ENCODE measurements around the gene VAT1L.

VAT1L gene

DNA sequence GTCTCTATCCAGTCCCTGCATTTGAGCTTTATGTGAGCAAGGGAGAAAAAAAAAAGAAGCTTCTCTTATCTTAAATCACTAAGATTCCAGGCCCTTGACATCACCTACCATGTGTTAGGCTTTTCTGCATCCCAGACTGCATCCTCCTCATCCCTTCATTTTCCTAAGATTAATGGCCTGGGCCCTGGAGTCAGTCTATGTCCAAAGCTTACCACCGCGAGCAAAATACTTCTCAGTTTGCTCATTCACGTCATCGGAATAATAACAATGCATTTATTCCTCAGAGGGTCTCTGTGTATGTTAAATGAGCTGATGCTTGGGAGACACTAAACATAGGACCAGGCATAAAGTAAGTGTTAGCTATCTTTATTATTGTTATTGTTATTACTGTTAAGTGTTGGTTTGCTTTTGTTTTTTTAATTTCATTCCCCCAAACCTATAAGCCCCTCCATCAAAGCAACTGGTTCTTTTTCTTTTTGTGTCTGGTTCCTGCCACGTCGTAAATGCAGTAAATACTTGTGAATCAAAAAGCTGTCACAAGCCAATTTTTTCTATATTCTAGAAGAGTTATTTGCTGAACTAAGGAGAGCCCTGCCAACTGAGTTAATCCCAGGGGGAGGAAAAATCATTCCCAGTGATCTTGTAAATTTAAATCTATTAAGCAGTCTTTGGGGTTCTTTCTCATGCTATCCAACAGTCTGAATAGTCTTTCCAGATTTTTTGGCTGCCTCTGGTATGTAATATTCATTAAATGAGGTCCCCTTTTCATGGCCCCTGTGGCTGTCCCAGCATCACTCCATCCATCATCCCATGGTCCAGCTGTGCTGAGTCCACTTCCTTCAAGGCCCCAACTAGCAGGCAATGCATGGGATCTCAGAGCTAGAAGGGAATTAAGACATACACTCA, 46.5 kb downstream of the VAT1L start:
- no peak for DNase-seq

DNA sequence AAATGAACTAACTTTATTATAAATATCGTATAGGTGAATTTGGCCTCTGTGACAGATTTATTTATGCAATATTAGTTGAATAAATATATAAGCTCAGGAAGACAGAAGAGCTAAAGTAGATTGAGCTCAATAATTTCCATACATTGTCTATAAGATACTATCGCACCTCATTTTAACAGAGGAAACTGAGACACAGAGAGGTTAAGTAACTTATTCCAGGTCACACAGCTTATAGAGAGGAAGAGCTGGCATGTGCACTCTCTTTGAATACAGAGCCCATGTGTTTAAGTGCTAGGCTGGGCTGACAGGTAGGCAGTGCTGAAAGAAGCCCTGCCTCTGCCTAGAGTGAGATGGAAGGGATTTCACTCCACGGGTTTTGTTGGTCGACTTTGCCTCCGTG, 48.4 kb downstream of the VAT1L start:
- DNase-seq, result no peak

DNA sequence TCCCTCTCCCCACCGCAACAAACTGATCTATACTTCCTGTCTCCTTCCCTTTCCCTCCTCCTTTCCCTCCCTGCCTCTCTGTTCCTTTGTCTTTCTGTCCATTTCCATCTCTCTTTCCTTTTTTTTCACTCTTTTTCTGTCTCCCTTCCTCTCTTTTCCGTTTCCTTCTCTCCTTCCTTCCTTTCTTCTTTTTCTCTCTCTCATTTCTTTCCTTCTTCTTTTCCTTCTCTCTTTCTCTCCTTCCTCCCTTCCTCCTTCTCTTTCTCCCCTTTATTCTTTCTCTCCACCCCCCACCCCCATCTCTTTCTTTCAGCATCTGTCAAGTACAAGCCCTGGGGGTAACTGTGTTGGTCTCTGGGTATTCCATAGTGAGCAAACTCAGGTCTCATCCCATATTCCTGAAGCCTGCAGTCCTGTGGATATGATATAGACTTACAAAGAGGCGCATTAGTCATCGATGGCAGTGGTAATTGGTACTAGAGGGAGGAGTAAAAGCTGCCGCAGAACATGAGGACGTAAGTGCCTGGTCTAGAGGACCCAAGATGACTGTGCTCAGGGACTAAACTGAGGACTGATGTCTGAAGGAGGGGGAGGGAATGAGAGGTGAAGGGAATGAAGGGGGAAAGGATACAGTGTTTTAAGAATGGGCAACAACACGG, 50.4 kb downstream of the VAT1L start:
- DNase-seq, result no peak

DNA sequence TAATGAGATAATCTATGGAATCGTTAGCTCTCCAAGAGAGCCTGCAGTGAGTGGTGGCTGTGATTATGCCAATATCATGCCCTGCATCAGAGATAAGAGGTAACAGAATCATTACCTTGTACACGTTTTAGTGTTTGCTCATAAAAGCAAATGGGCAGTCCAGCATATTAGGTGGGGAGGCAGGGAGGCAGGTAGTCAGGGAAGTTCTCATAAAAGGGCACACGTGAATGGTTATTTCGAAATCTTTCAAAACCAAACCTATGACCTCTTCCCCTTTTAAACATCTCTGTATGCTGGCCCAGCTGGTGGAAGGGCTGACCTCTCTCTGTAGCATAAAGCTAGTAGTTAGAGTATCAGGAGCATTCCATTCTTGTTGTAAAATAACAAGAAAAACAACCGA, 51.7 kb downstream of the VAT1L start:
- DNase-seq, result no peak

DNA sequence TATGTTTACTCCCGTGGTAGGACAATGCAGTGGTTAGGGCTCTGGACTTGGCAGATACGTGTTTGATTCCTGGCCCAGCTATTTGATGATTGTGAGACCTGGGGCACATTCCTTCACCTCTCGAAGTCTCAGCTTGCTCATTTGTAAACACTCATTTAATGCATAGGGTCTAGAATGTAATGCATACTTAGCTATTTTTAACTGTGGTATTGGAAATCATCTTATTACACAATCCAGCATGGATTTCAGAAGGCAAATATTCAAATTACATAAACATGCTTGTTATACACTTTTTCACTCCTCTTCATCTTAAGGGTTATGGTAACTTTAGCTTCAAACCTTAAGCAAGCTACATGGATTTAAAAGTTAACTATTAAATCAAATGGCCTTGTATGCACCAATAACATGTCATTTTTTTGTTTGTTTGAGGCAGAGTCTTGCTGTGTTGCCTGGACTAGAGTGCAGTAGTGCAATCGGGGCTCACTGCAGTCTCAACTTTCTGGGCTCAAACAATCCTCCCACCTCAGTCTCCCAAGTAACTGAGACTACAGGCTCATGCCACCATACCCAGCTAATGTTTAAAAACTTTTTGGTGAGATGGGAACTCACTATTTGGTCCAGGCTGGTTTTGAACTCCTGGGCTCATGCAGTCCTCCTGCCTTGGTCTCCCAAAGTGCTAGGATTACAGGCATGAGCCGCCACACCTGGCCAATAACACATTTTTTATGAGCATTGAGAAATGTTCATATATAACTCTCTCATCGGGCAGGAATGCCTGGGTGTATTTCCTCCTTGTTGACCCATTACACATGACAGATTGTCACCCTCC, 52.5 kb downstream of the VAT1L start:
- no peak for DNase-seq

DNA sequence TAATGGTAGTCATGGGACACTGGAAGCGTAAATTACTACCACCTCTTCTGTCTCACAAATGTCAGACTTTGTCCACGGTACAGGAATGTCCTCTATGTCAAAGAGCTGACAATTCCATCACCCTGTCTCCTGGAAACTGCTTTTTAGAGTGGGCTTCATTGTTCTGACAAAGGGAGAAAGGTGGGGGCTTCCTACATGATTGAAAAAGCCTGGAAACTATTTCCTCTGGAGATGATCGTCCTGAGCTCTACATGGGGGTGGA, 53.1 kb downstream of the VAT1L start:
- DNase-seq, result no peak

DNA sequence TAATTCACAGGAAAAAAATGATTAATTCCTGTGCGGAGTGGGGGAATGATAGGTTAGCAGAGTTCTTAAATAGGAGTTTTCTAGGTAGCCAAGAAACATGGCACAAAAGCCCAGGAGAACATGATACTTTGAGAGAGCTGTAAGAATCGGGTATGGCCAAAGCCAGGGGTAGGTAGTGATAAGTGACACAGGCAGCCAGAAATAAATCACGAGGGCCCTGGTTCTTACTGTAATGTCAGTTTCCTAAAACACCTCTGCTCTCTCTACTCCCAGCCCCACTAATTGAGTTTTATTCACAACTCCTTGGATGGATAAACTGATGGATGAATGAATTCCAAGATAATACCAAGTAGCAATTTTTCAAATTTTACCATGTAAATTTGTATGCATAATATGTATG, 54.1 kb downstream of the VAT1L start:
- no peak for DNase-seq

DNA sequence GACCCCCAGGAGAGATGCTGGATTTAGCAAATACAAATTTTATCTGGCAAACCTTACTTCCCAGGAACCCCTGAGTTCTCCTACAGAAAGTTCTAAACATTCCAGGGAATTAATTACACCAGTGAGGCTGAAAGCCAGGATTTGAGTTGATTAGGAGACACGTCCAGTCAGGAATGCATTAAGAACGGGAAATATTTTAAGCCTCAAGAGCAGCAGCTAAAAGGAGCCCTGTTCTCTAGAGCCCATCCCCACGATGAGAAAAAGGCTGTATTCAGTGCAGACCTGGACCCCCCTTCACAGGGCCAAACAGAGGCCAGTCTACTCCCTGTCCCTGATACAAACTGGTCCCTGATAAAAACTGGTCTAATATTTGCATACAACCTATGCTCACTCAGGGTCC, 55.0 kb downstream of the VAT1L start:
- DNase-seq, result no peak

DNA sequence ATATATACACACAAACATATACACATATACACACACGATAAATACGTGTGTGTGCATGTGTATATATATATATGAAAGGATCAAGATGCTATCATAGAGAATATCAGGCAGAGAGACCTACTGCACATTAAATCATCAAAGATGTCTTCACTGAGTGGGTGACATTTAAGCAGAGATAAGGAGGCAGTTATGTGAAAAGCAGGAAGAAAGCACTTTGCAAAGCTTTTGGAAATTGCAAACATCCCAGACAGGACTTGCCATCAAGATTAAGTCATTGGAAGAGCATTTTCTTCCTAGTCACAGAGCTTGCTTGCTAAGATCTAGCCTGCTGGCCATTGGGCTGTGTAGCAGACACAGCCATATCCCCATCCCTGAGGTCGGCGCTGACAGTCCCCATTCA, 56.4 kb downstream of the VAT1L start:
- no peak for DNase-seq

DNA sequence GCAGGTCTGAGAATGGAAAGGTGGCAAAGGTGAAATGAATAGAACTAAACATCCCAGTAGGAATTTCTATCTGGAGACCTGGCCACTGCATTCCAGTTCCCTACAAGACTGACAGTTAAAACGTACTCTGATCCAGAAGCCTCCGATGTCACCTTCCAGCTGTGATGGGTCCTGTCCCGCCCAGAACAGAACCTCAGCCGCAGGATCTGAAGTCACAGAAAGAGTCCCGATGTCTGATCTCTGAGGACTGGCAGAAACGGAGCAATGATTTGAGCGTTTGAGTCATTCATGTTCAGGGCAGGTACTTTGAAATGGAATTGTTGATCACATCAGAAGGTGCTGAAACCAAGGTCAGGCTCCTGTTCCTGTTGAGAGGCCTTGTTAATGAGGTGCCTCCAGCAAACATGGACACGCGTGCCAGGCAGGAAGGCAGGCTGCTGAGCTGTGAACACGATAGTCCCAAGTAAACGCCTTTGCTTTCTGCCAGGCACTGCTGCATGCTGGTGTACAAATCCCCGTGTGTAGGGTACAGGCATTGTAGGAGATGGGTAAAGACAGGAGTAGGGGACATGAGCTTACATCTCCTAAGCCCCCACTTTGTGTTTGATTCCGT, 61.4 kb downstream of the VAT1L start:
- DNase-seq, result no peak

DNA sequence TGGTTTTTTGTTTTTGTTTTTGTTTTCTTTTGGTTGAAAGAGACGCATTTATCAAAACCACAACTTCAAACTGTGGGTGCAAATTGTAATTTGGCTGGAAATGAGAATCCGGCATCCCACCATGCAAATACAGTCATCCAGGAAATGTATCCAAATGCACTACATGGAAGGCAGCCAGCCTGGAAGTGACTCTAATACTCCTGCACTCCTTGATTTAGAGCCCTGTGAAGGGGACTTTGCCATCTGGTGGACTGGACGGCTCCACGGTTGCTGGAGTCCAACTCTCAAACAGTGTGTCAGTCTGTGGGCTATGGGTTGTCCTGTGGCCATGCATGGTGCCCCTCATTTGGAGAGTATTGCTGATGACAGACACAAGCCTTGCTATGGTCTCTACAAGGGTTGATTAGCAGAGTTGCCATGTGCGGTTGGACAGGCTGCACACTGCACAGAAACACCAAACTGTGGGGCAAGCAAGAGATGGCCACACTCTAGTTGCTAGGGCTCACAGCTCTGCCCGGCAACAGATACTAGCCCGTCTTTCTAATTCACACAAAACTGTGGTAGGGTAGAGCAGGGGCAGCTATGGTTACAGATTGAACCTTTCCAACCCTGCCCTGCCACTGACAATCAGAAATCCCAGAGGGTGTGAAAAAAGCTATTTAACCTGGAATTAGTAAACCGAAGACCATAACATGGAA, 62.4 kb downstream of the VAT1L start:
- DNase-seq, result no peak

DNA sequence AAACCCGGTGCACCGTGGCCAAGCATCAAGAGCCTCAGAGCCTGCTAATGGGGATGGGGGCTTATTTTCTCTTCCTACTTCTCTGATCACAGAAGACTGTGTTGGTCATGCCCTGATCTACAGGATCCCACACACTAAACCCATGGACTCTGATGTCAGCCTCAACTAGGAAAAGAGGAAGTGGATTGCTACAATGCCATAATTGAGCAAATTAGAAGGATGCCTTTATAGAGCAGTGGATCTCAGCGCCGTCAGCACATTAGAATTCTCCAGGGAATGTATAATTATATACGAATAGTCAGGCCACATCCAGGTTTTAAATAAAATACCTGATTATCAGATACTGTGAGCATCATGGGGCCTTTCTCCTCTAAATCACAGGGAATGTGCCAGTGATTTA, 64.8 kb downstream of the VAT1L start:
- no peak for DNase-seq

DNA sequence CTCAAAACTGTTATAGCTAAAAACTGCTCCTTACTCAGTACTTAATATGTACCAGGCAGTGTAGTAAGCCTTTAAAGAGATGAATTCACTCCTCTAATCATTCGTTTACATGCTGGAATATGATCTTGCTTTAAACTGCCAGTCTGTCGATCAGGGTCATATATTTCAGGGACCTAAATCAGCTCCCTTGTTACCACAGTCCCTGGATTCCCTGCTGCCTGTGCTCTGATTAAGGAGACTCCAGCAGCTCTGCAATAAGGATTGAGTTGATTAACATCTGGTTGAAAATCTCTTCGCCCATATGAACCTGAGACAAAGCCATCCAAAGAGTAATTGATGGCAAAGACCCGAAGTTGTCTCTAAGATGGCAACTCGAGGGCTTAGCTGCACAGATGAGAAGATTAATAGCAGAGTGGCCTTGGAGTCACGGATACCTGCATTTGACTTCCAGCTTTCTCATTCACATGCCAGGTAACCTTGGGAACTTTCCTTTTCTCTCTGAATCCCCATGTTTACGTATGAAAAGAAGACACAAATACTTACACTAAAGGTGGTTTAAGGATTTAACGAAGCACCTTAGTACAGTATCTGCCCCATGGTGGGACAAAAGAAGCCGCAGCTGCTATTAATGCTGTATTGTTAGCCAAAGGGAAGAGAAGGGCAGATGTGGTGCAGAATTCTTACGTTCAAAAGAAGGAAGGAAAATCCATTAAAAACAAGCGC, 68.2 kb downstream of the VAT1L start:
- DNase-seq, result no peak

DNA sequence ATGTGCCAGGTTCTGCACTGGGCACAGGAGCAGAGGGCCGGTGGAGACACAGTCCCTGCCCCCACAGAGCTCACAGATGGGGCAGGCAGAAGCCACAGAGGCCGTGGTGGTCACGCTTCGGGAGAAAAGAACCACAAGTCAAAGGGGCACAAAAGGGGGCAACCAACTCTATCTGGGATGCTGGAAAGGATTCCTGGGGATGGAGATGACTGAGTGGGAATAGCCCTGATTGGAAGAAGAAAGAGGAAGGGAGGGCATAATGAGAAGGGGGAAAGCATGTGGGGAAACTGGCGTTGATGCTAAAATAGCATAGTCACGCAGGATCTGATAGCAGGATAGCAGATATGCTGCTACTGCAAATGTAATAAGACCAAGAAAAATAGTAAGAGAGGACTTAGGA, 69.7 kb downstream of the VAT1L start:
- DNase-seq, result no peak

DNA sequence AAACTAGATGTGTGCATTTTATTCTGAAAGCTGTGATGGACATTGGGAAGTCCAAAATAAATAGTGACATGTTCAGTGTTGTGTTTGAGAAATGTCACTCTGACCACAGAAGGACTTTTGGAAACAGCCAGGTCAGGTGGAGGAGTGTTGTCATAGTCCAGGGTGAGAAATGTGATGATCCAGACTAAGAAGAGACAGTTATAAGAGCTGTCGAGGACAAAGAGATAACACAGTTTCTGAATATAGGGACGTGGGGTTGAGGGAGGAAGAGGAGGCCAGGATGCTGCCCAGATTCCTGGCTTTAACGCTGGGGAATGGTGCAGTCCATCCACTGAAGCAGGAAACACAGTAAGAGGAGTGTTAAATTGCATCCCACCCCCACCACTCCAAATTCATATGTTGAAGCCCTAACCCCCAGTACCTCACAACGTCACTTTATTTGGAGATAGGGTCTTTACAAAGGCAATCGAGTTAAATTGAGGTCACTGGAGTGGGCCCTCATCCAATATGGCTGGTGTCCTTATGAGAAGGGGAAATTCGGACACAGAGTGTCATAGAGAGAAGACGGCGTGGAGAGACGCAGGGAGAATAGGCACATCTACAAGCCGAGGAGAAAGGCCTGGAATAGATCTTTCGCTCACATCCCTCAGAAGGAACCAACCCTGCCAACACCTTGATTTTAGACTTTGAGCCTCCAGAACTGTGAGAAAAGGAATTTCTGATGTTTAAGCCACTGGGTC, 71.3 kb downstream of the VAT1L start:
- no peak for DNase-seq

DNA sequence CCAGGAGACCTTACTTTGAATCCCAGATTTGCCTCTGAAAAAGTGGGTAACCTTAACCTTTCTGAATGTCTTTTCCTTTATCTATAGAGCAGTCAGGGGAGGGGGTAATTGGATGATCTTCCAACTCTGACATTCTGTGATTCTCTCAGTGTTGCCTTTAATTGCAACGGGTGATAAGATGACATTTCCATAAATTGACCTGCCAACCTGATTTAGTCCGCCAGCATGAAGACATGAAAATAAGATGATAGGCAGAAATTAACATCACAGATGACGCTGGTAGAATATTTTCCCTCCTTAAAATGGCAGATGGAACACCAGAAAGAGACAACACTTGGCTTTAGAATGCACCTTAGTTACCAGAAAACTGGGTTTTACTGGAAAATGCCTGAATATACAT, 72.6 kb downstream of the VAT1L start:
- DNase-seq, result no peak

DNA sequence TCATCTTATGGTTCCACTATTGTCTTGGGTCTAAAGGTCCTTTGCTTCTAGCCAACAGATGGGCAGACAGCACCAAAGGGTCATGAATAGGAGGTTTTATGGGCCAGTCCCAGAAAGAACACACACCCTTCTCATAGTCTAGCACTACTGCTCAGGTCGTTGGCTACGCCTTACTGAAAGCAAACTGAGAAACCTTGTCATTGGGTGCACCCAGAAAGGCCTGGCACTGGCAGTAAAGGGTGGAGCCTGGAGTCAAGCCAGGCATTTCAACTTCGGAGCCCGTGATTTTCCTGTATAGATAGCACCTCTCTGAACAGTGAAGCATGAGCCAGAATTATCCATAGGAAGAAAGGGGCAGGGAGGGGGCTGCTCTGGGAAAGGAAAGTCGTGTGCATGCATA, 74.9 kb downstream of the VAT1L start:
- DNase-seq, result no peak

DNA sequence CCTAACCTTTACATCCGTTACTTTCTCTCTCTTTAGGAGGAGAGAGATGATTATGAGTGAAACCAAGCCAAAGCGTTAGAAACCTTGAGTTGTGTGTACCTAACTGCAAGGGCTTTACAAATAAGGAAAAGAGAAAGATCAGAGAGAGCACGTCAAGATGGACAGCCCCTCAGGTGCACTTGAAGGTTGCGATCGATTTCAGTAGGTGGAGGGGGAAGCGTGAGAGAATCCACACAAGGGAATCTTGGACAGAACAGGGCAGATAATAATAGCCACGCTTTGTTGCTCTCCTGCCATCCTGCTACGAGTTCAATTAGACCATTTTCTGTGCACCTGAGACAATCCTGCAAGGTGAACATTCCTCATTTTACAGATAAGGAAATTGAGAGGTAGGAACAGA, 78.4 kb downstream of the VAT1L start:
- no peak for DNase-seq

DNA sequence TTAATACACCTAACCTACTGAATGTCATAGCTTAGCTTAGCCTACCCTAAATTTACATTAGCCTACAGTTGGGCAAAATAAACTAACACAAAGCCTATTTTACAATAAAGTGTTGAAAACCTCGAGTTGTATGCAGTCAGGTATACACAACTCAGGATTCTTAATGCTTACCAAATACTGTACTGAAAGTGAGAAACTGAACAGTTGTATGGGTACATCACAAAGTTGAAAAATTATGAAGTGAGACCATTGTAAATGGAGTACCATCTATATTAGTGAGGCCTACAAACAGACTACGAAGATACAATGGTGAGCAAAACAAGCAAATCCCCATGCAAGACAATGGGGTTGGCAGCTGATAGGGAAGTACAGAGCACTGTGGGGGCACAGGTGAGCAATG, 79.7 kb downstream of the VAT1L start:
- DNase-seq, result no peak

DNA sequence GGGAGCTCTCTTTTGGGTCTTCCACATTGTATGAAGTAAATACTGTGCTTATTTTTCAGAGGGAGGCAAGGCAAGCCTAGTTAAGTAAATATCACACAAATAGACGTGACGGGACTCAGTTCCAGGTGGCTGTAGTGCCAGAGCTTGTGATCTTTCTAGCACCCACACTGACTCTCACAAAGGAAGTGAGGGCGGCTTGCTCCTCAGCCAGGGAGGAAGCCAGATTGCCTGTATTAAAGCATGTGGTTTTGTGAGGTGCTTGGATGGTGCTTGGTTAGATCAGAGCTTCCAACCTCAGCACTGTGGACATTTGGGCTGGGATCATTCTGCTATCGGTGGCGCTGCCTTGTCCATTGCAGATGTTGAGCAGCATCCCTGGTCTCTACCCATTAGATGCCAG, 80.1 kb downstream of the VAT1L start:
- DNase-seq, result peak; percentile 1

DNA sequence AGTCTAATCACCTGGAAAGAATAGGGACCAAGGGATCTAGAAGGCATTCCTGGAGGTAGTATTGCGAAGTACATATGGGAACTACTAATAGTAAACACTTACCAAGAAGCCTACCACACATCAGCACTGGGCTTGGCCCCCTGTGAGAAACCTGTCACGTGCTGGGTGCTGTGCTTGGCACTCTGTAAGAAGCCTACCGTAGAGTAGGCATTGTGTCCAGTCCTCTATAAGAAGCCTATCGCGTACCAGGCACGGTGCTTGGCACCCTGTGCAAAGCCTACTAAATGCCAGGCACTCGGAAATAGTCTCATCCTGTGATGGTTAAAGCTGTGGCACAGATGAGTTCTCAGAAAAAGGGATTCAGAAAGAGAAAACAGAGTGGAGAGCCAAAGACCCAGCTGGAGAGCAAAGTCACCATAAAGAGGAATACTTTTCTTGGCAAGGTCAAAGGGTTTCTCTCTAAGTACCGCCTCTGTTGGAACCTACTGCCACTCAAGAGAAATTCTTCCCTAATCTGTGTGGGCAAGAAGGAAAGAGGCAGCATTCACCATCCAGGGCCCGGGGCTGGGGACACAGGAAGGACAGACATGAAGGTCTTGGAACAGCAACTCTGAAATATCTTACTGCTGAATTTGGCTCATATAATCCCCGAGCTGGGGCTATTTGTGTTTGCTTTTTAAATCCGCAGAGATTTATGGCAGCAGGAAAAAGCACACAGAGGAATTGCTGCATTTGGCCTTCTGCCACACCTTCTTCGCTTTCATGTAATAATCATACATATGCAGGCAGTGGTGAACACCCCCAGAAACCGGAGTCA, 81.8 kb downstream of the VAT1L start:
- DNase-seq, result no peak
